ENCODE results near the gene GTF3A. TPM values are rescaled to one million over a fixed set of nuclear protein-coding genes. Genes with fewer than 3 reads are reported as not detected.
A peak's percentile ranks its signal among the peaks of the same experiment; 100 is the strongest.

The GTF3A gene
- total and polyA plus RNA-seq, 9 of the 15 experiments (the other 6 are each of a cell fraction or from before 2014, with no cell fraction given) = 47.5 to 303 (median 174) TPM

- intact Hi-C loops (cut with micrococcal nuclease) = no loop called here
- H3K4me3 ChIP-seq = no peak overlapping the region
- peaks cover 21% of the 10 kb centered on the region for H3K36me3 ChIP-seq (ENCODE audit: control insufficient read depth, insufficient read depth, low read length)
- no peak overlapping the region for H3K9ac ChIP-seq (ENCODE audit: insufficient read depth in 1 of 2, low read depth in 2 of 2, low read length in 2 of 2)
- DNase-seq (ENCODE audit: extremely low read depth in 1 of 4, low spot score in 3 of 4) (peak in 2 of 4 experiments; percentile 14 to 25), ATAC-seq (no peak), FAIRE-seq (peak; percentile 70)
- H3K4me2 ChIP-seq (ENCODE audit: insufficient read depth, low read length) = no peak overlapping the region
- peaks cover 42% of the 10 kb centered on the region for H3K79me2 ChIP-seq (ENCODE audit: control insufficient read depth, insufficient read depth, low read length)
- ChIA-PET CTCF (ENCODE audit: low intra/inter-chr PET ratio) (no interaction called here), POLR2A (no interaction called here)
- no peaks in the 10 kb centered on the region for H3K9me1 ChIP-seq (ENCODE audit: control insufficient read depth, insufficient read depth, low read length)
- in situ Hi-C loops (cut with MboI) = no loop called here
- BruUV-seq (replicated peaks) = no TSS peak
- H3K27me3 ChIP-seq (ENCODE audit: control insufficient read depth in 2 of 2, insufficient read depth in 2 of 2, low read length in 2 of 2) = no peaks in the 10 kb centered on the region
- H3K9me3 ChIP-seq (replicated peaks; ENCODE audit: control insufficient read depth, insufficient read depth, low read depth, low read length) = 0 out of 2 replicates have a peak, but pooled peaks cover 3% of the 10 kb centered on the region
- H3K27ac ChIP-seq (ENCODE audit: extremely low read depth, low read depth, low read length) = no peak overlapping the region
- H2AFZ ChIP-seq (ENCODE audit: low read depth, low read length) = peak overlapping the region; percentile 27; the same call in 1 of the 2 replicates
- H3K4me1 ChIP-seq (replicated peaks in 1 of 2; ENCODE audit: control insufficient read depth in 2 of 2, insufficient read depth in 2 of 2, low read length in 2 of 2) = peaks cover 31 to 44% of the 10 kb centered on the region in 2 experiments
- peaks cover 3% of the 10 kb centered on the region; the same call in 1 of the 2 replicates for H4K20me1 ChIP-seq (replicated peaks; ENCODE audit: control insufficient read depth, insufficient read depth, low read length)
- 52% methylated on average over 6 of the region's 7 CpGs for WGBS (ENCODE audit: insufficient coverage, low coverage, missing lambda C conversion rate)
- TF ChIP-seq, protein P1, sequence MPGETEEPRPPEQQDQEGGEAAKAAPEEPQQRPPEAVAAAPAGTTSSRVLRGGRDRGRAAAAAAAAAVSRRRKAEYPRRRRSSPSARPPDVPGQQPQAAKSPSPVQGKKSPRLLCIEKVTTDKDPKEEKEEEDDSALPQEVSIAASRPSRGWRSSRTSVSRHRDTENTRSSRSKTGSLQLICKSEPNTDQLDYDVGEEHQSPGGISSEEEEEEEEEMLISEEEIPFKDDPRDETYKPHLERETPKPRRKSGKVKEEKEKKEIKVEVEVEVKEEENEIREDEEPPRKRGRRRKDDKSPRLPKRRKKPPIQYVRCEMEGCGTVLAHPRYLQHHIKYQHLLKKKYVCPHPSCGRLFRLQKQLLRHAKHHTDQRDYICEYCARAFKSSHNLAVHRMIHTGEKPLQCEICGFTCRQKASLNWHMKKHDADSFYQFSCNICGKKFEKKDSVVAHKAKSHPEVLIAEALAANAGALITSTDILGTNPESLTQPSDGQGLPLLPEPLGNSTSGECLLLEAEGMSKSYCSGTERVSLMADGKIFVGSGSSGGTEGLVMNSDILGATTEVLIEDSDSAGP (CRISPR knock-in tag; IDR thresholded peaks at IDR 0.05) = no peak
- no peak for TF ChIP-seq SRF (CRISPR knock-in tag; IDR thresholded peaks at IDR 0.05)
- no peak for TF ChIP-seq PPARD (CRISPR knock-in tag; IDR thresholded peaks at IDR 0.05)
- TF ChIP-seq, protein P2, sequence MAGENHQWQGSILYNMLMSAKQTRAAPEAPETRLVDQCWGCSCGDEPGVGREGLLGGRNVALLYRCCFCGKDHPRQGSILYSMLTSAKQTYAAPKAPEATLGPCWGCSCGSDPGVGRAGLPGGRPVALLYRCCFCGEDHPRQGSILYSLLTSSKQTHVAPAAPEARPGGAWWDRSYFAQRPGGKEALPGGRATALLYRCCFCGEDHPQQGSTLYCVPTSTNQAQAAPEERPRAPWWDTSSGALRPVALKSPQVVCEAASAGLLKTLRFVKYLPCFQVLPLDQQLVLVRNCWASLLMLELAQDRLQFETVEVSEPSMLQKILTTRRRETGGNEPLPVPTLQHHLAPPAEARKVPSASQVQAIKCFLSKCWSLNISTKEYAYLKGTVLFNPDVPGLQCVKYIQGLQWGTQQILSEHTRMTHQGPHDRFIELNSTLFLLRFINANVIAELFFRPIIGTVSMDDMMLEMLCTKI (IDR thresholded peaks at IDR 0.05; ENCODE audit: partially characterized antibody) = no peak
- TF ChIP-seq, protein P3, sequence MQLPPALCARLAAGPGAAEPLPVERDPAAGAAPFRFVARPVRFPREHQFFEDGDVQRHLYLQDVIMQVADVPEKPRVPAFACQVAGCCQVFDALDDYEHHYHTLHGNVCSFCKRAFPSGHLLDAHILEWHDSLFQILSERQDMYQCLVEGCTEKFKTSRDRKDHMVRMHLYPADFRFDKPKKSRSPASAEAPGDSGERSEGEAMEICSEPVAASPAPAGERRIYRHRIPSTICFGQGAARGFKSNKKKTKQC (CRISPR knock-in tag; IDR thresholded peaks at IDR 0.05) = no peak
- TF ChIP-seq NFIC (IDR thresholded peaks at IDR 0.05) = no peak
- peak; percentile 35 to 57; a peak in 2 of 4 replicates for TF ChIP-seq KDM1A (IDR thresholded peaks at IDR 0.05)
- TF ChIP-seq NEUROD1 (IDR thresholded peaks at IDR 0.05; ENCODE audit: borderline replicate concordance, low read depth, low read length, partially characterized antibody) = no peak
- no peak for TF ChIP-seq ZBTB49 (CRISPR knock-in tag; IDR thresholded peaks at IDR 0.05; ENCODE audit: borderline replicate concordance)
- TF ChIP-seq, protein P4, sequence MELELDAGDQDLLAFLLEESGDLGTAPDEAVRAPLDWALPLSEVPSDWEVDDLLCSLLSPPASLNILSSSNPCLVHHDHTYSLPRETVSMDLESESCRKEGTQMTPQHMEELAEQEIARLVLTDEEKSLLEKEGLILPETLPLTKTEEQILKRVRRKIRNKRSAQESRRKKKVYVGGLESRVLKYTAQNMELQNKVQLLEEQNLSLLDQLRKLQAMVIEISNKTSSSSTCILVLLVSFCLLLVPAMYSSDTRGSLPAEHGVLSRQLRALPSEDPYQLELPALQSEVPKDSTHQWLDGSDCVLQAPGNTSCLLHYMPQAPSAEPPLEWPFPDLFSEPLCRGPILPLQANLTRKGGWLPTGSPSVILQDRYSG (tag; conservative IDR thresholded peaks at IDR 0.05; ENCODE audit: low read depth) = no peak
- no peak for TF ChIP-seq HNRNPK (IDR thresholded peaks at IDR 0.05; ENCODE audit: low read depth, low read length, poor library complexity, severe bottlenecking)
- TF ChIP-seq, protein P5, sequence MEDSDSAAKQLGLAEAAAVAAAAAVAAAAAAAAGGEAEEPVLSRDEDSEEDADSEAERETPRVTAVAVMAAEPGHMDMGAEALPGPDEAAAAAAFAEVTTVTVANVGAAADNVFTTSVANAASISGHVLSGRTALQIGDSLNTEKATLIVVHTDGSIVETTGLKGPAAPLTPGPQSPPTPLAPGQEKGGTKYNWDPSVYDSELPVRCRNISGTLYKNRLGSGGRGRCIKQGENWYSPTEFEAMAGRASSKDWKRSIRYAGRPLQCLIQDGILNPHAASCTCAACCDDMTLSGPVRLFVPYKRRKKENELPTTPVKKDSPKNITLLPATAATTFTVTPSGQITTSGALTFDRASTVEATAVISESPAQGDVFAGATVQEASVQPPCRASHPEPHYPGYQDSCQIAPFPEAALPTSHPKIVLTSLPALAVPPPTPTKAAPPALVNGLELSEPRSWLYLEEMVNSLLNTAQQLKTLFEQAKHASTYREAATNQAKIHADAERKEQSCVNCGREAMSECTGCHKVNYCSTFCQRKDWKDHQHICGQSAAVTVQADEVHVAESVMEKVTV (CRISPR knock-in tag; IDR thresholded peaks at IDR 0.05) = no peak
- TF ChIP-seq THRAP3 (IDR thresholded peaks at IDR 0.05; ENCODE audit: borderline replicate concordance) = no peak
Observed at GRCh38 chr13:27423333-27423732, 1.1 kb upstream of the GTF3A start.

All from K562 (cell line).